NCI-H526 (cell line): ENCODE measurements around the gene PERM1.
"Not testable (repeated sequence)": the region's sequence is repeated elsewhere in the genome, so short reads cannot be mapped to it uniquely, and the experiment has no call there.

Experiments used
- DNase-seq, 2 experiments: peaks; one replicate each; lab custom pipeline; 2025; lab: John Stamatoyannopoulos, UW

Gene PERM1

DNA sequence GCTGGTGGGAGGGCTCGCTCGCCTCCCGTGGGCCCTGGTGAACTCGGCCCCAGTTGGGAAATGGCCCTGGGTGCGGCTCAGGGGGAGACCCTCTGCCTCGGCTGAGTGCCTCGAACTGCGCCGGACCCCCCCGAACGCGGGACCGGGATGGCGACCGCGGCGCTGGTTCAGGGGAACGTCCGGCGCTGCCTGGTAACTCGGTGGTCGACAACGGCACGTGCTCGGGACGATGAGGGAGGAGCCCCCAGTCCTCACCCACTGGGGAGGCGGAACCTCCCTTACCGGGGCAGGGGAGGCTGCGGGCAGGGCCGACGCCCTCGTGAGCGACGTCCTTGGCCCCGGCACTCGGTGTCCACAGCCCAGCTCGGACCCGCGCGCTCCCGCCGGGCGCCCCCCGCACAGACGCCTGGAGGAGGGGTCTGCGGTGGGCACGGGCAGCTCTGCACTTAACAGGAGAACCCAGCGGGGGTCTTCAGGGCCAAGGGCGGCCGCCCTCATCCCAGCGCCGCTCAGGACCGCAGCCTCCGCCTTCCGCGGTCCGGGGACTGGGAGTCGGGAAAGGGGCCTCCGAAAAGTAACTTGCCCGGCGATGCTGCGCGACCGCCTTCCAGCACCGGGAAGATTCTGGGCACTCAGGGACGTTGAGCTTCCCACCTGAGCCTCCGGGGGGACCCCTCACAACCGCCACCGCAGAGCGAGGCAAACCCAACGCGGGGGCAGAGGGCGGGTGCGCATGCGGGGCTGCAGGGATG, 16.3 kb upstream of the PERM1 start:
- no peak for DNase-seq

DNA sequence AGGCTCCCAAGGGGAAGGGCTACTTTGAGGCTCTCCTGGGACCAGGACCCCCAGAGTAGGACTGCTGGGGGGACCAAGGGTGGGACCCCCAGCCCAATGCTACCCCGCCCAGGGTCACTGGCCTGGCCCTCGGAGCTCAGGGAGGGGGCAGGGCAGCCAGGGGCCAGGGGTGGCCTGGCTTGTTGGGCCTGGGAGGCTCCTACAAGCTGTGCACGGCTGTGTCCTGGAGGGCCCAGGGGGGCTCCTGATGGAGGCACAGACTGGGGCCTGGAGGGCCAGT, 15.8 kb upstream of the PERM1 start:
- no peak for DNase-seq

DNA sequence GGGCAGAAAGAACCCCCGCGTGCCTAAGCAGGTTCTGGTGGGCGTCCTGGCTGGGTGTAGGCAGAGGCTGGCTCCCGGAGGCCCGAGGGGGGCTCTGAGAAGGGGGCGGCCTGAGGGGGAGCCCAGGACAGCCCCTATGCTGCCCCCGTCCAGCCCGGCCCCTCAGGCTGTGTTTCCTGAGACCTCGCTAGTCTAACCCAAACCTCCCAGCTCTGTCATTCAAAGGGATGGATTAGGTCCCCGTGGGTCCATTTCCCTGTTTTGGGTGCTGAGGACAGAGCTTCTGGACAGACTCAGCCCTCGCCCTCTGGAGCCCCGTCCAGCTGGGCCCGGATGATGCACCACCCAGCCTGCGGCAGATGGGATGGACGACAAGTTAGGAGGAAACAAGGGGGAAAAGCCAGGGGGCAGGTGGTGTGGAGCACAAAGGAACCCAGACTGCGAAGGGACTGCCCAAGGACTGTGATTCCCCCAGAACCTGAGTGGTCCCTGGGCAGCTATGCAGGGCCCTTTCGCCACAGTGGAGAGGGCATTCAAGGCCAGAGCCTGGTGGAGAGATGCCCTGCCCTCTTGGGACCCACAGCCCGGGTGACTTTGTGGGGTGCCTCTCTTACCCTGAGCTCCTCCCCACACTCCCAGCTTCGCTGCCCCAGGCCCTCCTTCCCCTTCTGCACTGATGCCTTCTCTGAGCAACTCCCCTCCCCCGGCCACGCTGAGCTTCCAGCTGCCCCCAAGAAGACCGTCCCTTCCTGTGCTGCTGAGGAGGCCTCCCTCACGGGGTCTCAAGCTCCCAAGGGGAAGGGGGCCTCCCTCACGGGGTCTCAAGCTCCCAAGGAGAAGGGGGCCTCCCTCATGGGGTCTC, 15.2 kb upstream of the PERM1 start:
- no peak for DNase-seq

DNA sequence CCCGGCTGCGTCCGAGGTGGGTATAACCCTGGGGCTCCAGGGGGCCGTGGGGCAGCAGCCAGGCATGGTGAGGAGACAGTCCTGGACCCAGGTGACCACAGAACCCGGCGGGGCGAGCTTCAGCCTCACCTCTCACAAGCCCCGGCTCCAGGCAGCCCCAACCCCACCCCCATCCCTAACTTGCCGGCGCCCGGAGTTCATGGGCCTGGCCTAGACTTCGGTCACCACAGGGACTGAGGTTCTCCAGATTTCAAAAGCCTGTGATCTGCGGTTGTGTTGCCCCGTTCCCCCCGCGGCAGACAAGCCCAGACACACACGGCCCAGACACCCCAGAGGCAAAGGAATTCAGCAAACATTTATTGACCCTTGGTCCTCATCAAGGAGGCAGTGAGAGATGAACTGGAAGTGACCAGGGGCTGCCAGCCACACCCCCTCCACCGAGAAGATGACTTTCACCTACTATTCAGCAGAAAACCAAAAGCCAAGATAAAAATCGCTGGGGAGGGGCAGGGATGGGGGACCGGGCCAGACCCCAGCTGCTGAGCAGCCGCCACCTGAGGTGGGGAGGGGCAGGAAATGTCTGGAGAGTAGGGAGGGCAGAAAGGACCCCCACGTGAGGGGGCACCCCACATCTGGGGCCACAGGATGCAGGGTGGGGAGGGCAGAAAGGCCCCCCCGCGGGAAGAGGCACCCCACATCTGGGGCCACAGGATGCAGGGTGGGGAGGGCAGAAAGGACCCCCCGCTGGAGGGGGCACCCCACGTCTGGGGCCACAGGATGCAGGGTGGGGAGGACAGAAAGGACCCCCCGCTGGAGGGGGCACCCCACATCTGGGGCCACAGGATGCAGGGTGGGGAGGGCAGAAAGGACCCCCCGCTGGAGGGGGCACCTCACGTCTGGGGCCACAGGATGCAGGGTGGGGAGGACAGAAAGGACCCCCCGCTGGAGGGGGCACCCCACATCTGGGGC, 14.1 kb upstream of the PERM1 start:
- DNase-seq: no peak

DNA sequence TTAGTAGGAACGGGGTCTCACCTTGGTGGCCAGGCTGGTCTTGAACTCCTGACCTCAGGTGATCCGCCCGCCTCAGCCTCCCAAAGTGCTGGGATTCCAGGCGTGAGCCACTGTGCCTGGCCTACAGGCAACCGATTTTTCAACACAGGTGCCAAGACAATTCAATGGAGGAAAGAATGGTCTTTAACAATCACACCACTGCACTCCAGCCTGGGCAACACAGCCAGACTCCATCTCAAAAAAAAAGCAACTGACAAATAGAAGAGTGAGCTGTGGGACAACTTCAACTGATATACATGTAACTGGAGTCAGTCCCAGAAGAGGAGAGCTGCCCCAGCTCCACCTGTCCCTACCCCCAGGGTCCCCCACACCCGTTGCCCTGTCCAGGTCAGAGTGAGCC, 12.7 kb upstream of the PERM1 start:
- DNase-seq: not testable (repeated sequence)

DNA sequence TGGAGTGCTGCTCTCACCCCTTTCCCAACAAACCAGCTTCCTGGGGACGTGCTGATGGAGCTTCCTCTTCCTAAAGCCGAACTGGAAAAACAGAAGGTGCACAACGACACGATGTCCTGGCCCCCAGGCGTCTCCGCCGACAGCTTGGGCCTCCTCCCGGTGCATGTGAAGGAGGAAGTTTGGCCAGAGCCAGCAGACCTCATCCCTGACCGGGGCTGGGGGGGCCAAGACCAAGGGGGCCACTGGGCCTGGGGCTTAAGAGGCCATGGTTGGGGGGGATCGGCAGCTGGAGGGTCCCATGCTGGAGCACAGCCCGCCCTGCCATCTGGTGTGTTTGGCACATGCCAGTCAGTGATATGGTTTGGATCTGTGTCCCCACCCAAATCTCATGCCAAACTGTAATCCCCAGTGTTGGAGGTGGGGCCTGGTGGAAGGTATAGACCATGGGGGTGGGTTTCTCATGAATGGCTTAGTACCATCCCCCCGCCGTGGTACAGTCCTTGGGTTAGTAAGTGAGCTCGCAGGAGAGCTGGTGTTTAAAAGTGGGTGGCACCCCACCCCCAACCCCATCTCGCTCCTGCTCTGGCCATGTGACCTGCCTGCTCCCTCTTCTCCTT, 11.6 kb upstream of the PERM1 start:
- no peak for DNase-seq

DNA sequence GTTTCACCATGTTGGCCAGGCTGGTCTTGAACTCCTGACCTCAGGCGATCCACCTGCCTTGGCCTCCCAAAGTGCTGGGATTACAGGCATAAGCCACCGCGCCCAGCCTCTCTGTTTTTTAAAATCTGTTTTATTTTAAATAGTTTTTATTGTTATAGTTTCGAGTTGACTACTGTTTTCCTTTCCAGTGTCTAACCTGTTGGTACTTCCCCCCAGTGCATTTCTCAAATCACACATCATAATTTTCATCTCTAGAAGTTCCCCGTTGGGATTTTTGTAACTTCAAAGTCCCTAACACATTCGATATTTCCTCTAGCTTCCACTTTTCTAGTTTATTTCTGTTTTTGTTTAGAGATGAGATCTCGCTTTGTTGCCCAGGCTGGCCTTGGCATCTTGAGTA, 10.5 kb upstream of the PERM1 start:
- no peak for DNase-seq

DNA sequence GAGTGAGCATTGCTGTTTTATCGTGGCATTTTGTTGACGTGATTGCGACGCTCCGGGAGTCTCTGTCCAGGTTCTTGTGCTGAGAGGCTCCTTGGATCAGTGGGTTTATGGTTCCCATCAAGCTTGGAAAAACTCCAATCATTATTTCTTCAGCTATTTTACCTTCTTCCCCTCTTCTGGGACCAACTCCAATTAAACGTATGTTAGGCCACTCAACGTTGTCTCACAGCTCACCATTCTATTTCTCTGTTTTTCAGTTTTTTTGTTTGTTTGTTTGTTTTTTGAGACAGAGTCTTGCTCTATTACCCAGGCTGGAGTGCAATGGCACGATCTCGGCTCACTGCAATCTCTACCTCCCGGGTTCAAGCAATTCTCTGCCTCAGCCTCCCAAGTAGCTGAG, 10.0 kb upstream of the PERM1 start:
- DNase-seq: no peak

DNA sequence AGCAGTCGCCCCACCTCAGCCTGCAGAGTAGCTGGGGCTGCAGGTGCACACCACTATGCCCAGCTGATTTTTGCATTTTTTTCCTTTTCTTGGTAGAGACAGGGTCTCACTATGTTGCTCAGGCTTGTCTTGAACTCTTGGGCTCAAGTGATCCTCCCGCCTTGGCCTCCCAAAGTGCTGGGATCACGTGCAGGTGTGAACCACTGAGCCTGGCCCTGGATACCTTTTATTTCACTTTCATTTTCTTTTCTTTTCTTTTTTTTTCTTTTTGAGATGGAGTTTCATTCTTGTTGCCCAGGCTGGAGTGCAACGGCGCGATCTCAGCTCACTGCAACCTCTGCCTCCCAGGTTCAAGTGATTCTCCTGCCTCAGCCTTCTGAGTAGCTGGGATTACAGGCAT, 9.4 kb upstream of the PERM1 start:
- not testable (repeated sequence) for DNase-seq

DNA sequence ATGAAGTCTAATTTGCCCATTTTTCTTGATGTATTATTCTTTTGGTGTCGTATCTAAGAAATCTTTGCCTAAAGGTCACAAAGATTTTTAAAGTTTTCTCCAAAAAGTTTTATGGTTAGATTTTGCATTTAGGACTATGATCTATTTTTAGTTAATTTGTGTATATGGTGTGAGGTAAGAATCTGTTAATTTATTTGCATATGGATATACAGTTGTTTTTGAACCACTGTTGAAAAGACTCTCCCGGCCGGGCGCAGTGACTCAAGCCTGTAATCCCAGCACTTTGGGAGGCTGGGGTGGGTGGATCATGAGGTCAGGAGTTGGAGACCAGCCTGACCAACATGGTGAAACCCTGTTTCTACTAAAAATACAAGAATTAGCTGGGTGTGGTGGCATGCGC, 6.2 kb upstream of the PERM1 start:
- DNase-seq: not testable (repeated sequence)

DNA sequence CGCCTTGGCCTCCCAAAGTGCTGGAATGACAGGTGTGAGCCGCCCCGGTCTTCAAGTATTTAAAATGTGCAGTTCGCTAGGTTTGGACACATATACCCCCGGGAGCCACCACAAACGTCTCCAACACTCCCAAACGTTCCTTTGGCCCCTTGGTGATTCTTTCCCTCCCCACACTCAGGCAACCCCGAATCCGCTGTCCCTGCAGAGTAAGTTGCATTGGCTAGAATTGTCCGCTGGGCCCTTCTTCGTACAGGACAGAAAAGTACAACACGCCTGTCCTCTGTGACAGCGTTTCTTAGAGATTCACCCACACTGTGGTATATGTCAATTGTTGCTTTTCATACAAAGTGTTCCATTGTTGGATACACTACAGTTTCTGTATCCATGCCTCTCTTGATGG, 3.2 kb upstream of the PERM1 start:
- no peak for DNase-seq

DNA sequence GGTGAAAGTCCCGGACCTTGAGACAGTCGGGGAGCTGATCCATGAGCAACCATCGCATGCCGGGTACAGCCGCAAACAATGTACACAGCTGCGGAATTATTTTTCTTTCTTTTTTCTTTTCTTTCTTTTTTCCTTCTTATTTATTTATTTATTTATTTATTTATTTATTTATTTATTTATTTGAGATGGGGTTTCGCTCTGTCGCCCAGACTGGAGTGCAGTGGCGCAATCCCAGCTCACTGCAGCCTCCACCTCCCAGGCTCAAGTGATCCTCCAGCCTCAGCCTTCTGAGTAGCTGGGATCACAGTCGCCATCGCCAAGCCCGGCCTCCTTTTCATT, 2.6 kb upstream of the PERM1 start:
- no peak for DNase-seq

DNA sequence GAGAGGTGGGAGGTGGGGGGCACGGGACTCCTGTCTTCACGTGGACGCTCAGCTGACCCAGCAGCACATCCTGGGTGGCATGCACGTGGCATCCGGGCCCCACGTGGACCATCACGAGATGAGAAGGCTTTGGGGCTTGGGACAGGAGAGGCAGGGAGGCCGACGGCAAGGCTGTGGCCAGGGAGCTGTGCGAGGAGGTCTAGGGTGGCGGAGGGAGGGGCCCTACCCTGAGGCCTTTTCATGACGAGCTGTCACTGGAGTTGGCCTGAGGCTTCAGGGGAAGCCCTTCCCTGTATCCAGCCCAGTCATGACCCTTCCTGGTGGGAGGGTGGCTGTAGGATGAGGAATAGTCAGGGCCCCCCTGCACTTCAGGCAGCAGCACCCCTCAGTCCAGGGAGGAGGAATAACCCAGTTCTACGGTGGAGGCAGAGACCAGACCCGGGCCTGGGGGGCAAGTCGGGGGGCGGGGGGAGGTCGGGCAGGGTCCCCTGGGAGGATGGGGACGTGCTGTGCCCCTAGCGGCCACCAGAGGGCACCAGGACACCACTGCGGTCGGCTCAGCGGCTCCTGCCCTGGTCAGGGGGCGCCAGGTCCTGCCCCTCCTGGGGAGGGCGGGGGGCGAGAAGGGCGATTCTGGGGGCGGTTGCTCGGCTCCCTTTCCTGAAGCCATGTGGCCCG, 2.0 kb upstream of the PERM1 start:
- no peak for DNase-seq

DNA sequence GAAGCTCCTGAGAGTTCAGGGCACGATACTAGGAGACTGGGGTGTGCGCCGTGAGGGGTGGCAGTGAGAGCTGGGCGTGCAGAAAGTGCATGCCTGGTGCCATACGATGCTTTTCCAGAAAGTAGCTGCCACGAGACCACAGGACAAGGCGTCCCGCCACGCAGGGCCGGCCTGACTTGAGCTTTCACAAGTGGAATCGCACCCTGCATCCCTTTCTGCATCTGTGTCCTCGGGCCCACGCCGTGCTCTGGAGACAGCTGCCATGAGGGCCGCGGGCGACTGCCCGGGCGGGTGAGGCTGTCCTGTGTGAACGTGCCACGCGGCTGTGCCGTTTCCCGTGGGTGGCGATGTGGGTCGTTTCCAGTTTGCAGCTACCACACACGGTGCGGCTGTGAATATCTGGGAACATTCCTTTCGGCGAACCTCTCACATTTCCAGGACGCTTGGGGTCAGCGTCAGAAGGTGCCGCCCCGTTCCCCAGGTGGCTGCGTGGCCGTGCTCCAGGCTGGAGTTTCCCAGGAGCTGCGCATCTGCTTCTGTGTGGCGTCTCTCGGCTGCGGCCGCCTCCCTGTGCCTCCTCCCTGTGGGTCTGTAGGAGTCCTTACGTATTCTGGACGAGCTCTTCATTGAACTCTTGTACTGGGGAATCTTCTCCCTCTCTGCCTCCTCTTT, 1.0 kb upstream of the PERM1 start:
- DNase-seq: no peak

DNA sequence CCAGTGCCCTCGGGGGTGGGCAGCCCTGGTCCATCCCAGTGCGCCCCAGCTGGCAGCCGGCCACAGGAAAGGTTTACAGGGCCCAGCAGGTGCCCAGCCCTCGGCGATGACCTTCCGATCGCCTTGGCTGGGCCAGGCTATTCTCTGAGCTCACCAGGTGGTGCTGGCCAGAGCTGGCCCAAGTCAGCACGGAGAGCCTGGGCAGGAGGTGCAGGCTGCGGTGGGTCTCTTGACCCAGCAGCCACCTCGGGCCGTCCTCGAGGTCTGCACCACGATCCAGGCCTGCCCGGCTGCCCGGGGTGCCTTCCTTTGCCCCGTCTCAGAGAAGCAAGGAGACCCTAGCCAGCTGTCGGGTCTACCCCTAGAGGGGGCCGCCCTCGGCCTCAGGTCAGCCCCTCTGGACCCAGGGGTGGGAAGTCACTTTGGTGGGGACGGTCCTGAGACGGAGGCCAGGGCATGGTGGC, 370 bp downstream of the PERM1 start:
- DNase-seq: no peak

DNA sequence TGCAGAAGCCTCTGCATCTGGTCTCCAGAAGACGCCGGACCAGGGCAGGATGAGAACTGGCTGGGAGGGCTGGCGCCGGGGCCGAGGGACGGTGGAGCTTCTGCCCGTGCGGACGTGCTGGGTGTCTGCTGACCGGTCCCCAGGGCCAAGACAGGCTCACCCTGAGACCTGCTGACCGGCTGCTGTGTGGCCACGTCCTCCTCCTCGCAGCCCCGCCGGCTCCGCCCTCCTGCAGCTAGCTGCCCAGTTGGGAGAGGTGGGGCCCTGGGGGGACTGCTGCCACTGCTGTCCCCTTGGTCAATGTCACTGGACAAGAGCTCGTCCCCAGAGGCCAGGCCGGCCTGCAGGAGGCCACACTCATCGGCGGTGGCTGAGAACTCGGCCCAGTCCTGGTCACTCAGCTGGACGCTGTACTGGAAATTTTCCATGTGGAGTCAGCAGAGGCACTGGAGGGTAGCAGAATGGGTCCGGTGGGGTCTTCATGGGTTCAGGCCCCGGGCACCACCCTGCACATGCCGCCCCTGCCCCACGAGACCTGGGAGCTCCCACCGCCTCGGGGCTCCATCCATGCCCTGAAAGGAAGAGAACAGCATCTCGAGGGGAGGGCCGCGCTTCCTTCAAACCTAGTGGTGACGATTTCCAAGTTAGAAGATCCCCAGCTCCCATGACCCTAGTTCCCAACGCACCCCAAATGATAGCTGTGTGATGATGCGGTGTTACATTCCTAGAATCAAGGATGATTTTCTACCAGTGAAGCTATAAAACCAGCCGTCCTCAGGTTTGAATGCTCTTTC, 1.1 kb downstream of the PERM1 start:
- no peak for DNase-seq

DNA sequence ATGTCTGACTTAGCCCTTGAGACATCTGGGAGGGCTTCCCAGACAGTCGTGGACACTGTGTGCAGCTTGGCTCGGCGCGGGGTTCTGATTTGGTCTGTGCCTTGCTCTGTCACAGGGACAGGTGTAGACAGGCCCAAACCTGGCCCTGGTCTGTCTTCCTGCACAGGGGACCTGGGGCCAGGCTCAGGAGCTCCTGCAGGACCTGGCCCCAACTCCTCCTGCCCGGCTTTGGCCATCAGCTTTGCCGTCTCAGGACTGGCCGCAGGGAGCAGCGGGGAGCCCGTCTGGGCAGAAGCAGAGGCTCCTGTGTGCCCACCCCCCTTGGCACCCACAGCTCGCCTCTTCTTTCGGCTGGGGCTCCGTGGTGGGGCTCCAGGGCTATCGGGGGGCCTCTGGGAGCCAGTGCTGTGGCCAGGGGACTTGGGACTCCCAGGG, 1.7 kb downstream of the PERM1 start:
- no peak for DNase-seq

DNA sequence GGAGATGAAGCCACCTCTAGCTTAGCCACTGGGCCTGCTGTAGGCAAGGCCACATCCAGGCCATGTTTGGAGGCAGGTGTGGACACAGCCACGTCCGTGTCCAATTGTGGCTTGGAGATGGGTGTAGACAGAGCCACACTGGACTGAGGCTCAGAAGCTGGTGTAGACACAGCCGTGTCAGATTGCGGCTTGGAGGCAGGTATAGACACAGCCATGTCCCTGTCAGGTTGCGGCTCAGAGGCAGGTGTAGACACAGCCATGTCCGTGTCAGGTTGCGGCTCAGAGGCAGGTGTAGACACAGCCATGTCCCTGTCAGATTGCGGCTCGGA, 2.2 kb downstream of the PERM1 start:
- no peak for DNase-seq

DNA sequence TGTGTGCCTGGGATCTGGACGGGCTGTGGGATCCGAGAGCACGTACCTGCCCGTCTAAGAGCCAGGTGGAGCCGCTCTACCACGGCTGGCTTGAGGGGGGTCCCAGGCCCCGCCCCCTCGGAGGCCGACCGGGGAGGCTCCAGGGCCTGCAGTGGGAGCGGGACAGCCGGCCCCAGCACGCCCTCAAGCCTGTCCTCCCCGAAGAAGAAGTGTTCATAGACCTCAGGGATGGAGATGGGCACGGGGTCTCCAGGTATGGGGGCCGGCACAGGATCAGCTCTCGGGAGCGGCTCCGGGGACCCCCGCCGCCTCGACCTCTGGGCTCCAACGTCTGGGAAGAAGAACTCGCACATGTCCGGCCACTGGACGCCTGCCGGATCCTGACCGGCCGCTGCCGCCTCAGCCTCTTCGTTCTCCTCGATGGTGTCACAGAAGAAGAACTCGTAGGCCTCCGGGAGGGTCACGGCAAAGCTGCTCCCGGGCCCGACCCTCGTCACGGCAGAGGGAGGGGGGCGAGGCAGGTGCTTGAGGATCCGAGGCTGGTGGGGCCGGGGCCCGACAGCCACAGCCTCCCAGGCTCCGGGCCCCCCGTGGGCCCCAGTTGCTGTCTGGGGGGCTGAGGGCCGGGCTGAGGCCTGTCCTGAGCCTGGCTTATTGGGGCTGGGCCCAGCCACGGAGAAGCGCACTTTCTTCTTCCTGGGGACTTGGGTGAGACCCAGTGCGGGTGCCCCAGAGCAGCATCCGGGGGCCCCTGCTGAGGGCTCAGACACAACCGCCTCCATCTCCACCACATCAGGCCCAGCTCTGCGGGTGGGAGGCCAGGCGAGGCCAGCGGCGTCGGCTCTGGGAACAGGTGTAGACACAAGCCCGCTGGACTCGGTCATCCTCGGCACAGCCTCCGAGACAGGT, 2.8 kb downstream of the PERM1 start:
- no peak for DNase-seq
